Measurements from ENCODE around the gene HYAL1.
A peak's percentile ranks its signal among the peaks of the same experiment; 100 is the strongest.
"Not testable (repeated sequence)": the region's sequence is repeated elsewhere in the genome, so short reads cannot be mapped to it uniquely, and the experiment has no call there.

Gene HYAL1

GRCh38 chr3:50318615-50319014 lies 15.2 kb upstream of the HYAL1 start:
- no peak for DNase-seq (ENCODE audit: low spot score)

GRCh38 chr3:50318163-50318562 lies 14.8 kb upstream of the HYAL1 start:
- DNase-seq (ENCODE audit: low spot score), result no peak

- DNase-seq (ENCODE audit: low spot score), result no peak
Observed at GRCh38 chr3:50317300-50317699, 13.9 kb upstream of the HYAL1 start.

GRCh38 chr3:50316657-50317242 lies 13.4 kb upstream of the HYAL1 start:
- no peak for DNase-seq (ENCODE audit: low spot score)

GRCh38 chr3:50314816-50315215 lies 11.4 kb upstream of the HYAL1 start:
- DNase-seq (ENCODE audit: low spot score), result no peak

GRCh38 chr3:50314342-50314741 lies 11.0 kb upstream of the HYAL1 start:
- DNase-seq (ENCODE audit: low spot score), result no peak

GRCh38 chr3:50312041-50312440 lies 8.7 kb upstream of the HYAL1 start:
- DNase-seq (ENCODE audit: low spot score), result not testable (repeated sequence)

GRCh38 chr3:50304601-50305000 lies 1.2 kb upstream of the HYAL1 start:
- no peak for DNase-seq (ENCODE audit: low spot score)

GRCh38 chr3:50302095-50303012 lies 1.0 kb downstream of the HYAL1 start:
- DNase-seq (ENCODE audit: low spot score), result no peak

- no peak for DNase-seq (ENCODE audit: low spot score)
Observed at GRCh38 chr3:50300681-50301254, 2.6 kb downstream of the HYAL1 start.

- DNase-seq (ENCODE audit: low spot score), result peak; percentile 61
Observed at GRCh38 chr3:50299929-50300680, 3.3 kb downstream of the HYAL1 start.

- no peak for DNase-seq (ENCODE audit: low spot score)
Observed at GRCh38 chr3:50299638-50299928, 3.8 kb downstream of the HYAL1 start.

GRCh38 chr3:50298836-50299637 lies 4.3 kb downstream of the HYAL1 start, which contains the start of the genes HYAL3 and NAA80:
HYAL3 (minus strand) TSS chr3:50299405; CDS start chr3:50295602, 3,803 bp downstream.
NAA80 (minus strand) TSS chr3:50299405; CDS start chr3:50297463, 1,942 bp downstream.
- peak; percentile 100 for DNase-seq (ENCODE audit: low spot score)

- peak; percentile 70 for DNase-seq (ENCODE audit: low spot score)
Observed at GRCh38 chr3:50297896-50298725, 5.3 kb downstream of the HYAL1 start.

- DNase-seq (ENCODE audit: low spot score), result no peak
Observed at GRCh38 chr3:50297384-50297775, 6.0 kb downstream of the HYAL1 start.

- peak; percentile 64 for DNase-seq (ENCODE audit: low spot score)
Observed at GRCh38 chr3:50296721-50297383, 6.5 kb downstream of the HYAL1 start.

GRCh38 chr3:50295553-50296431 lies 7.6 kb downstream of the HYAL1 start:
- DNase-seq (ENCODE audit: low spot score), result peak; percentile 61

GRCh38 chr3:50294492-50295403 lies 8.6 kb downstream of the HYAL1 start:
- DNase-seq (ENCODE audit: low spot score), result no peak

All from left forelimb (tissue), 1 donor.